NCI-H2029 treated with DMSO at 0.1 percent for 48 hours (cell line): ENCODE data around the gene INPP4B.

Experiments used
- DNase-seq: peaks from one replicate; lab custom pipeline; 2025; lab: John Stamatoyannopoulos, UW

Gene INPP4B

GRCh38 chr4:141999446-142000143, 846.5 kb downstream of the INPP4B start:
- no peak for DNase-seq

GRCh38 chr4:141995056-141995455, 851.0 kb downstream of the INPP4B start:
- DNase-seq: no peak

- no peak for DNase-seq
Measured at GRCh38 chr4:141977433-141977832, 868.7 kb downstream of the INPP4B start.
